Measurements from ENCODE around the gene HPS5.

- TF ChIP-seq CTCF (conservative IDR thresholded peaks at IDR 0.05; ENCODE audit: low read length) (no peak), EZH2phosphoT487 (IDR thresholded peaks at IDR 0.05; ENCODE audit: borderline replicate concordance) (no peak)
Observed at GRCh38 chr11:18229501-18229900, 92.4 kb downstream of the HPS5 start.
